Loucy (cell line): Measurements from ENCODE around the gene TRABD2B.

Experiments
- CTCF ChIP-seq: fragments of 200-600 bp; sonication (generic); conservative IDR thresholded peaks from 2 replicates; pipeline ENCODE4 v1.5.1; 2014; ENCODE audit warnings: mild to moderate bottlenecking, antibody characterized with exemption, low read length
- EZH2phosphoT487 ChIP-seq: fragments of 200-600 bp; IDR thresholded peaks from 2 replicates; pipeline ENCODE4 v1.6.1; 2018; ENCODE audit warnings: antibody characterized with exemption, mild to moderate bottlenecking, moderate library complexity, borderline replicate concordance

GRCh38 chr1:47875036-47875435 lies 122.1 kb downstream of the TRABD2B start:
- no peak for TF ChIP-seq CTCF
- TF ChIP-seq EZH2phosphoT487 = no peak
